ENCODE measurements around the gene EIF2A. TPM values are rescaled to one million over a fixed set of nuclear protein-coding genes. Genes with fewer than 3 reads are reported as not detected.

EIF2A gene
- total and polyA plus RNA-seq, 4 experiments from 2014 or later: 49.3 to 95.3 (median 74.8) TPM

GRCh38 chr3:150605998-150606641 is 59.5 kb downstream of the EIF2A start:
- peaks cover 80% of the 10 kb centered on the region for H3K4me1 ChIP-seq (ENCODE audit: insufficient read depth, low read length)
- POLR2A ChIA-PET (ENCODE audit: partially characterized antibody): interaction anchor here (0.6 to 1.7 kb wide), 4 partner anchors 60 to 198 kb away, joined by 3 to 8 read pairs (median 4); partner anchors contain the start of genes SERP1, SIAH2 and TSC22D2
- no peaks in the 10 kb centered on the region for H3K9me3 Mint-ChIP-seq
- no peaks in the 10 kb centered on the region for H3K27me3 ChIP-seq (ENCODE audit: insufficient read depth, low read length)
- peaks cover 22 to 45% of the 10 kb centered on the region in 2 donors for H3K36me3 Mint-ChIP-seq
- no peaks in the 10 kb centered on the region for H3K36me3 ChIP-seq (ENCODE audit: insufficient read depth, low read length)
- H3K27ac Mint-ChIP-seq: peak overlapping the region; percentile 8 to 99 (median 87)
- DNase-seq: no peak
- no peaks in the 10 kb centered on the region for H3K27me3 Mint-ChIP-seq
- H3K4me1 Mint-ChIP-seq: peaks cover 56 to 96% (median 75%) of the 10 kb centered on the region in 4 donors
- CTCF ChIA-PET (ENCODE audit: partially characterized antibody): interaction anchor here (0.6 to 1.3 kb wide), 3 partner anchors 29 to 71 kb away, joined by 3 read pairs; no protein-coding TSS in a partner anchor
- H3K9me3 ChIP-seq (ENCODE audit: control insufficient read depth in 1 of 2, low read length in 2 of 2): no peaks in the 10 kb centered on the region
- no peak overlapping the region for H3K4me3 ChIP-seq (ENCODE audit: low read length in 2 of 2)
- H3K27ac ChIP-seq (ENCODE audit: low read depth, low read length): peak overlapping the region; percentile 31
- intact Hi-C loops (cut with micrococcal nuclease): loop anchor here (5.0 to 10.0 kb wide), 3 partner anchors 34 to 791 kb away; partner anchors contain the start of genes PFN2 and RNF13
- peak overlapping the region; percentile 65 to 89 (median 79) for H3K4me3 Mint-ChIP-seq

GRCh38 chr3:150607267-150608065 is 60.9 kb downstream of the EIF2A start:
- peaks cover 52 to 91% (median 71%) of the 10 kb centered on the region in 4 donors for H3K4me1 Mint-ChIP-seq
- peak overlapping the region in 4 of 7 donors; percentile 1 to 83 (median 26) for H3K27ac Mint-ChIP-seq
- no peak overlapping the region for H3K4me3 ChIP-seq (ENCODE audit: low read length in 2 of 2)
- no peak for DNase-seq
- intact Hi-C loops (cut with micrococcal nuclease): loop anchor here (5.0 to 10.0 kb wide), 3 partner anchors 35 to 793 kb away; partner anchors contain the start of genes PFN2 and RNF13
- H3K4me1 ChIP-seq (ENCODE audit: insufficient read depth, low read length): peaks cover 82% of the 10 kb centered on the region
- H3K4me3 Mint-ChIP-seq: peak overlapping the region in 7 of 8 donors; percentile 1 to 89 (median 36)
- H3K27ac ChIP-seq (ENCODE audit: low read depth, low read length): no peak overlapping the region
- peaks cover 2% of the 10 kb centered on the region for H3K36me3 ChIP-seq (ENCODE audit: insufficient read depth, low read length)
- no peaks in the 10 kb centered on the region for H3K27me3 Mint-ChIP-seq
- H3K27me3 ChIP-seq (ENCODE audit: insufficient read depth, low read length): no peaks in the 10 kb centered on the region
- ChIA-PET CTCF (ENCODE audit: partially characterized antibody) (interaction anchor here (0.7 kb wide), 1 partner anchor 81 kb away, joined by 3 read pairs; no protein-coding TSS in a partner anchor), POLR2A (ENCODE audit: partially characterized antibody) (interaction anchor here (0.8 to 1.0 kb wide), 2 partner anchors 61 to 96 kb away, joined by 3 to 5 read pairs; partner anchors contain the start of genes EIF2A, ERICH6 and SERP1)
- peaks cover 22 to 50% of the 10 kb centered on the region in 2 donors for H3K36me3 Mint-ChIP-seq
- no peaks in the 10 kb centered on the region for H3K9me3 Mint-ChIP-seq
- no peaks in the 10 kb centered on the region for H3K9me3 ChIP-seq (ENCODE audit: control insufficient read depth in 1 of 2, low read length in 2 of 2)

DNA sequence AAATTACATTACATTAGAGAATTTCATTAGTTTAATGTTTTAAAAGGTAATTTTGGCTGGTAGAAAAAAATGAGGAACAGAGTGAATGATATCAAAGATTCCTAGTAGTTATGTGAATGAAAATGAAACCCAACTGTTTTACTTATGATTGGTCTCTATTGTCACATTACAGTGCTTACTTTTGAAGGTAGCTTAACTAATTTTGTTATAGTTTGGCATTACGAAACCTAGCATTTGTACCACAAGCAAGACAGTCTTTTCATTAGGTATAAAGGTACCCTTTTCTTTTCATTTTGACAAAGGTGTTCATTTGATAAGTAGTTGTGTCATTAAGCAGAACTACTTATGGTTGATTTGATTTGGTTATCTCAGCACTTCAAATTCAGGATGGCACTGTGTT is 63.4 kb downstream of the EIF2A start:
- H3K9me3 Mint-ChIP-seq: peaks cover 0 to 5% (median 0%) of the 10 kb centered on the region in 8 donors
- H3K27ac Mint-ChIP-seq: peak overlapping the region in 2 of 7 donors; percentile 67 to 89
- H3K27me3 Mint-ChIP-seq: no peaks in the 10 kb centered on the region
- no peak overlapping the region for H3K4me3 ChIP-seq (ENCODE audit: low read length in 2 of 2)
- no peaks in the 10 kb centered on the region for H3K9me3 ChIP-seq (ENCODE audit: control insufficient read depth in 1 of 2, low read length in 2 of 2)
- peaks cover 7% of the 10 kb centered on the region for H3K36me3 ChIP-seq (ENCODE audit: insufficient read depth, low read length)
- peak overlapping the region in 5 of 8 donors; percentile 30 to 60 (median 53) for H3K4me3 Mint-ChIP-seq
- peaks cover 34 to 51% of the 10 kb centered on the region in 2 donors for H3K36me3 Mint-ChIP-seq
- CTCF ChIA-PET (ENCODE audit: partially characterized antibody): no interaction called here
- H3K4me1 Mint-ChIP-seq: peaks cover 59 to 91% (median 76%) of the 10 kb centered on the region in 4 donors
- intact Hi-C loops (cut with micrococcal nuclease): loop anchor here (5.0 to 10.0 kb wide), 3 partner anchors 38 to 795 kb away; partner anchors contain the start of genes PFN2 and RNF13
- no peak for DNase-seq
- no peak overlapping the region for H3K27ac ChIP-seq (ENCODE audit: low read depth, low read length)
- peaks cover 84% of the 10 kb centered on the region for H3K4me1 ChIP-seq (ENCODE audit: insufficient read depth, low read length)
- no peaks in the 10 kb centered on the region for H3K27me3 ChIP-seq (ENCODE audit: insufficient read depth, low read length)
- POLR2A ChIA-PET (ENCODE audit: partially characterized antibody): no interaction called here

GRCh38 chr3:150610785-150611184 is 64.2 kb downstream of the EIF2A start:
- ChIA-PET CTCF (ENCODE audit: partially characterized antibody) (no interaction called here), POLR2A (ENCODE audit: partially characterized antibody) (interaction anchor here (1.0 to 1.1 kb wide), 3 partner anchors 8 to 1481 kb away, joined by 3 read pairs; partner anchors contain the start of gene HPS3)
- Mint-ChIP-seq H3K4me1 (peaks cover 54 to 83% (median 71%) of the 10 kb centered on the region in 4 donors), H3K27ac (peak overlapping the region in 2 of 7 donors; percentile 41 to 61), H3K9me3 (peaks cover 0 to 5% (median 0%) of the 10 kb centered on the region in 8 donors), H3K36me3 (peaks cover 30 to 50% of the 10 kb centered on the region in 2 donors), H3K4me3 (peak overlapping the region in 2 of 8 donors; percentile 30 to 57), H3K27me3 (no peaks in the 10 kb centered on the region)
- Histone ChIP-seq H3K27me3 (ENCODE audit: insufficient read depth, low read length) (no peaks in the 10 kb centered on the region), H3K36me3 (ENCODE audit: insufficient read depth, low read length) (peaks cover 7% of the 10 kb centered on the region), H3K27ac (ENCODE audit: low read depth, low read length) (no peak overlapping the region), H3K9me3 (ENCODE audit: control insufficient read depth in 1 of 2, low read length in 2 of 2) (no peaks in the 10 kb centered on the region), H3K4me3 (ENCODE audit: low read length in 2 of 2) (no peak overlapping the region), H3K4me1 (ENCODE audit: insufficient read depth, low read length) (peaks cover 78% of the 10 kb centered on the region)
- intact Hi-C loops (cut with micrococcal nuclease): no loop called here
- DNase-seq: no peak

DNA sequence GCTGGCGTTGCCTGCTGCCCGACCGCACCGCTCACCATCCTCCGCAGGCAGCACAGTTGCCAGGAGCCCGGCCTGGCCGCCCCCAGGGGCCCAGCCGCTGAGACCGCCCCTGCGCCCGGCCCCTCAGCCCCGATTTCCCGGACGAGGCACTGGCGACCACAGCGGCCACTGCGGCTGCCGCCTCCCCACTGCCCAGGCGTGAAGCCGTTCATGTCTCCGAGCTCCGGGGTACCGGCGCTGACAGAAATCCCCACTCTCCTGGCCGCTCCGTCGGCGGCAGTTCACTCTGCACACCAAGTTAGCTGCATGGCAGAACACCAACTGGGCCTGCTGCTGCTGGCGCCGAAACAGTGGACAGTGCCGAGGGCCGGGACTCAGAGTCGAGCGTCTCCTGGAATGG is 65.1 kb downstream of the EIF2A start:
- no peak for DNase-seq
- Mint-ChIP-seq H3K27ac (no peak overlapping the region), H3K9me3 (peaks cover 0 to 5% (median 0%) of the 10 kb centered on the region in 8 donors), H3K4me3 (peak overlapping the region in 1 of 8 donors; percentile 44), H3K27me3 (no peaks in the 10 kb centered on the region), H3K4me1 (peaks cover 48 to 77% (median 65%) of the 10 kb centered on the region in 4 donors), H3K36me3 (peaks cover 27 to 44% of the 10 kb centered on the region in 2 donors)
- intact Hi-C loops (cut with micrococcal nuclease): no loop called here
- Histone ChIP-seq H3K4me3 (ENCODE audit: low read length in 2 of 2) (no peak overlapping the region), H3K27ac (ENCODE audit: low read depth, low read length) (no peak overlapping the region), H3K9me3 (ENCODE audit: control insufficient read depth in 1 of 2, low read length in 2 of 2) (no peaks in the 10 kb centered on the region), H3K27me3 (ENCODE audit: insufficient read depth, low read length) (no peaks in the 10 kb centered on the region), H3K36me3 (ENCODE audit: insufficient read depth, low read length) (peaks cover 7% of the 10 kb centered on the region), H3K4me1 (ENCODE audit: insufficient read depth, low read length) (peaks cover 71% of the 10 kb centered on the region)
- POLR2A ChIA-PET (ENCODE audit: partially characterized antibody): interaction anchor here (1.0 to 1.1 kb wide), 3 partner anchors 9 to 1482 kb away, joined by 3 read pairs; partner anchors contain the start of gene HPS3
- CTCF ChIA-PET (ENCODE audit: partially characterized antibody): interaction anchor here (1.3 kb wide), 1 partner anchor 21 kb away, joined by 4 read pairs; no protein-coding TSS in a partner anchor

DNA sequence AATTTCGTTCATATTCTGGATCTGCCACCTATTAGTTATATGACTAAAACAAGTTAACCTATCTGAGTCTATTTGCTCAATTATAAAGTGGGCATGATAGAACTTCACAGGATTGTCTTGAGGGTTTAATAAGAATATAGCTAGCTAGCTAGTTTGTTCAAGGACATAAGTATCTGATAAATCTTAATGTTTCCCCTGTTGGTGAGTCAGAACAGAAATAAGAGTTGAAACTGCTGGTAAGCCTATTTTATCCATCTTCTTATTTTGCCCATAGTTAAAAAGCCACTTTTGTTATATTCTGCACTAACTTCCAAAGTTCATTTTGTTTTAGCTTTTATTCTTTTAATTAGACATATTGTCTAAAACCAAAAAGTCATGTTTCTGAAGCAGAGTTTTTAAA is 65.9 kb downstream of the EIF2A start:
- peaks cover 25 to 38% of the 10 kb centered on the region in 2 donors for H3K36me3 Mint-ChIP-seq
- H3K27me3 ChIP-seq (ENCODE audit: insufficient read depth, low read length): no peaks in the 10 kb centered on the region
- CTCF ChIA-PET (ENCODE audit: partially characterized antibody): interaction anchor here (0.8 to 1.6 kb wide), 3 partner anchors 10 to 79 kb away, joined by 3 to 7 read pairs (median 4); partner anchors contain the start of gene SELENOT
- H3K4me3 ChIP-seq (ENCODE audit: low read length in 2 of 2): no peak overlapping the region
- no peaks in the 10 kb centered on the region for H3K9me3 ChIP-seq (ENCODE audit: control insufficient read depth in 1 of 2, low read length in 2 of 2)
- H3K27ac ChIP-seq (ENCODE audit: low read depth, low read length): no peak overlapping the region
- no peaks in the 10 kb centered on the region for H3K27me3 Mint-ChIP-seq
- H3K4me1 ChIP-seq (ENCODE audit: insufficient read depth, low read length): peaks cover 71% of the 10 kb centered on the region
- H3K4me1 Mint-ChIP-seq: peaks cover 46 to 77% (median 64%) of the 10 kb centered on the region in 4 donors
- POLR2A ChIA-PET (ENCODE audit: partially characterized antibody): interaction anchor here (1.0 to 1.1 kb wide), 2 partner anchors 10 to 149 kb away, joined by 3 to 5 read pairs; partner anchors contain the start of gene SELENOT
- no peak for DNase-seq
- peak overlapping the region in 2 of 8 donors; percentile 22 to 37 for H3K4me3 Mint-ChIP-seq
- intact Hi-C loops (cut with micrococcal nuclease): no loop called here
- peaks cover 7% of the 10 kb centered on the region for H3K36me3 ChIP-seq (ENCODE audit: insufficient read depth, low read length)
- H3K9me3 Mint-ChIP-seq: peaks cover 0 to 5% (median 0%) of the 10 kb centered on the region in 8 donors
- H3K27ac Mint-ChIP-seq: peak overlapping the region in 1 of 7 donors; percentile 12

All from CD4-positive, alpha-beta memory T cell (primary cell).